WERI-Rb-1 (cell line): ENCODE measurements around the gene NPFFR1.

Source experiments
- DNase-seq: peaks from one replicate; pipeline ENCODE4 v3.0.0-alpha.2; 2020
- H3K27ac ChIP-seq: fragments of 250-450 bp; sonication (Bioruptor Pico); 2 replicates; pipeline ENCODE4 v1.5.1; 2020; ENCODE audit warnings: mild to moderate bottlenecking, moderate library complexity
- H3K27me3 ChIP-seq: fragments of 250-450 bp; sonication (Bioruptor Pico); 2 replicates; pipeline ENCODE4 v1.5.1; 2021; ENCODE audit warnings: mild to moderate bottlenecking, low read depth, moderate library complexity; ENCODE audit not compliant: insufficient read depth, severe bottlenecking
- H3K36me3 ChIP-seq: fragments of 250-450 bp; sonication (Bioruptor Pico); 2 replicates; pipeline ENCODE4 v1.5.1; 2020; ENCODE audit warnings: mild to moderate bottlenecking, moderate library complexity
- H3K4me3 ChIP-seq: 2 replicates; pipeline ENCODE4 v1.5.1; 2011; ENCODE audit warnings: low read depth, mild to moderate bottlenecking, control low read depth, low read length
- H3K9me3 ChIP-seq: fragments of 250-450 bp; sonication (Bioruptor Pico); 2 replicates; pipeline ENCODE4 v1.5.1; 2021; ENCODE audit warnings: mild to moderate bottlenecking, moderate library complexity; ENCODE audit not compliant: severe bottlenecking
- CTCF ChIP-seq: IDR thresholded peaks from 2 replicates; pipeline ENCODE4 v1.5.1; 2011; ENCODE audit warnings: low read depth, mild to moderate bottlenecking, control low read depth, inconsistent platforms, low read length

The NPFFR1 gene

GRCh38 chr10:70234668-70235447, 48.9 kb downstream of the NPFFR1 start:
- no peak for DNase-seq
- no peak for TF ChIP-seq CTCF
- H3K27me3 ChIP-seq: no peaks in the 10 kb centered on the region
- H3K4me3 ChIP-seq: no peak overlapping the region
- H3K36me3 ChIP-seq: peaks cover 18% of the 10 kb centered on the region
- no peaks in the 10 kb centered on the region for H3K9me3 ChIP-seq
- no peak overlapping the region for H3K27ac ChIP-seq

GRCh38 chr10:70233939-70234300, 49.9 kb downstream of the NPFFR1 start:
- no peaks in the 10 kb centered on the region for H3K9me3 ChIP-seq
- DNase-seq: no peak
- H3K4me3 ChIP-seq: peak overlapping the region; percentile 99
- no peak for TF ChIP-seq CTCF
- no peaks in the 10 kb centered on the region for H3K27me3 ChIP-seq
- peak overlapping the region; percentile 93 for H3K27ac ChIP-seq
- H3K36me3 ChIP-seq: peaks cover 28% of the 10 kb centered on the region

GRCh38 chr10:70233109-70233938, 50.5 kb downstream of the NPFFR1 start, which contains the start of gene PPA1:
Gene PPA1 (minus strand): TSS chr10:70233429. CDS start chr10:70233327, 102 bp downstream.
- H3K4me3 ChIP-seq: peak within 1 kb of the TSS; percentile 99
- H3K36me3 ChIP-seq: peaks cover 34% of the 10 kb centered on the region
- no peaks in the 10 kb centered on the region for H3K9me3 ChIP-seq
- DNase-seq: peak; percentile 98
- peak within 1 kb of the TSS; percentile 93 for H3K27ac ChIP-seq
- 0 out of 2 replicates have a peak, but pooled peaks have one; percentile 19 for TF ChIP-seq CTCF
- H3K27me3 ChIP-seq: no peaks in the 10 kb centered on the region

GRCh38 chr10:70232859-70233108, 51.0 kb downstream of the NPFFR1 start:
- no peaks in the 10 kb centered on the region for H3K27me3 ChIP-seq
- TF ChIP-seq CTCF: no peak
- H3K27ac ChIP-seq: peak overlapping the region; percentile 93
- peak overlapping the region; percentile 99 for H3K4me3 ChIP-seq
- no peaks in the 10 kb centered on the region for H3K9me3 ChIP-seq
- H3K36me3 ChIP-seq: peaks cover 39% of the 10 kb centered on the region
- DNase-seq: no peak

- DNase-seq: peak; percentile 87
- Histone ChIP-seq H3K27me3 (no peaks in the 10 kb centered on the region), H3K4me3 (peak overlapping the region; percentile 99), H3K9me3 (no peaks in the 10 kb centered on the region), H3K27ac (peak overlapping the region; percentile 93), H3K36me3 (peaks cover 43% of the 10 kb centered on the region)
- no peak for TF ChIP-seq CTCF
Observed at GRCh38 chr10:70232155-70232858, 51.5 kb downstream of the NPFFR1 start.
